OCI-LY7 (cell line): Measurements from ENCODE around the gene SEMA4D. TPM values are rescaled to one million over a fixed set of nuclear protein-coding genes. Genes with fewer than 3 reads are reported as not detected.
"Not testable (repeated sequence)": the region's sequence is repeated elsewhere in the genome, so short reads cannot be mapped to it uniquely, and the experiment has no call there.

Experiments
- BruUV-seq: library from RNA; stranded (reverse); fragments of 400-500 nt; replicated peaks from 2 replicates; lab custom pipeline; 2021; lab: Mats Ljungman, UMichigan
- CTCF ChIA-PET: fragments of 300-600 bp; sonication (Branson Sonifier 250); formaldehyde crosslinking; loops from one replicate; lab custom pipeline; 2022; ENCODE audit warnings: antibody characterized with exemption; ENCODE audit not compliant: unreplicated experiment; lab: Charles Lee
- POLR2A ChIA-PET: fragments of 300-600 bp; sonication (Branson Sonifier 250); formaldehyde crosslinking; loops from one replicate; lab custom pipeline; 2022; ENCODE audit warnings: antibody characterized with exemption; lab: Charles Lee
- DNase-seq: peaks from one replicate; pipeline ENCODE4 v3.0.0-alpha.2; 2015; ENCODE audit warnings: low spot score
- H2AFZ ChIP-seq: fragments of 200-600 bp; sonication (generic), shearing (Covaris generic); 2 replicates; pipeline ENCODE4 v1.6.1; 2014; ENCODE audit warnings: mild to moderate bottlenecking, antibody characterized with exemption, low read length, moderate library complexity
- H3K27ac ChIP-seq: fragments of 200-600 bp; sonication (generic); 2 replicates; pipeline ENCODE4 v1.5.1; 2014; ENCODE audit warnings: mixed run types, low read depth, mild to moderate bottlenecking, moderate library complexity, low read length, inconsistent platforms; ENCODE audit not compliant: poor library complexity, severe bottlenecking
- H3K36me3 ChIP-seq: fragments of 200-600 bp; sonication (generic); 2 replicates; pipeline ENCODE4 v1.6.1; 2014; ENCODE audit warnings: mild to moderate bottlenecking, antibody characterized with exemption, low read length, moderate library complexity, mixed read lengths; ENCODE audit not compliant: insufficient read depth
- H3K4me1 ChIP-seq: fragments of 200-600 bp; sonication (generic); 2 replicates; pipeline ENCODE4 v1.5.1; 2014; ENCODE audit warnings: mild to moderate bottlenecking, low read length; ENCODE audit not compliant: insufficient read depth, poor library complexity, severe bottlenecking
- H3K4me2 ChIP-seq: fragments of 200-600 bp; sonication (generic); 2 replicates; pipeline ENCODE4 v1.6.1; 2014; ENCODE audit warnings: mild to moderate bottlenecking, low read length
- H3K4me3 ChIP-seq: fragments of 200-600 bp; sonication (generic); 2 replicates; pipeline ENCODE4 v1.5.1; 2014; ENCODE audit warnings: mild to moderate bottlenecking, low read depth, low read length; ENCODE audit not compliant: poor library complexity, severe bottlenecking
- H3K79me2 ChIP-seq: fragments of 200-600 bp; sonication (generic); 2 replicates; pipeline ENCODE4 v1.6.1; 2016; ENCODE audit warnings: low read depth, mild to moderate bottlenecking, low read length, moderate library complexity, mixed read lengths; ENCODE audit not compliant: insufficient read depth
- H3K9me2 ChIP-seq: fragments of 200-600 bp; sonication (generic); 2 replicates; pipeline ENCODE4 v1.6.1; 2016; ENCODE audit warnings: mild to moderate bottlenecking, low read length, mixed read lengths; ENCODE audit not compliant: insufficient read depth
- H3K9me3 ChIP-seq: fragments of 200-600 bp; sonication (generic); 2 replicates; pipeline ENCODE4 v1.6.1; 2014; ENCODE audit warnings: mild to moderate bottlenecking, mixed run types, low read length, mixed read lengths
- H4K20me1 ChIP-seq: fragments of 200-600 bp; sonication (generic); 2 replicates; pipeline ENCODE4 v1.6.1; 2014; ENCODE audit warnings: mild to moderate bottlenecking, antibody characterized with exemption, low read length, moderate library complexity, mixed read lengths; ENCODE audit not compliant: insufficient read depth
- EZH2phosphoT487 ChIP-seq: fragments of 200-600 bp; sonication (generic); IDR thresholded peaks from 2 replicates; pipeline ENCODE4 v1.6.1; 2018; ENCODE audit warnings: low read depth, borderline replicate concordance, mild to moderate bottlenecking, mixed run types, antibody characterized with exemption, low read length, moderate library complexity, mixed read lengths
- intact Hi-C: fragments of 100-400 bp; cut with micrococcal nuclease; formaldehyde crosslinking; loops from one replicate; pipeline ENCODE4 v1.10.0; 2022; ENCODE audit not compliant: unreplicated experiment
- total RNA-seq, 2 experiments: library from RNA; depleted of rRNA in 1 of 2; stranded (reverse); fragments of >200 nt in 1 of 2; shearing (Covaris generic) in 1 of 2; gene quantifications; 2 replicates each; pipeline ENCODE4 v1.2.3, GENCODE V29; 2014 to 2022
- TF ChIP-seq, protein P1 (sequence below): fragments of 200-600 bp; sonication (generic); conservative IDR thresholded peaks from 2 replicates; pipeline ENCODE4 v1.5.1; 2014; ENCODE audit warnings: mild to moderate bottlenecking, antibody characterized with exemption, low read length, moderate library complexity, mixed read lengths

The SEMA4D gene
- total RNA-seq, 2 experiments from 2014 or later: 28.5 to 60.5 TPM

DNA sequence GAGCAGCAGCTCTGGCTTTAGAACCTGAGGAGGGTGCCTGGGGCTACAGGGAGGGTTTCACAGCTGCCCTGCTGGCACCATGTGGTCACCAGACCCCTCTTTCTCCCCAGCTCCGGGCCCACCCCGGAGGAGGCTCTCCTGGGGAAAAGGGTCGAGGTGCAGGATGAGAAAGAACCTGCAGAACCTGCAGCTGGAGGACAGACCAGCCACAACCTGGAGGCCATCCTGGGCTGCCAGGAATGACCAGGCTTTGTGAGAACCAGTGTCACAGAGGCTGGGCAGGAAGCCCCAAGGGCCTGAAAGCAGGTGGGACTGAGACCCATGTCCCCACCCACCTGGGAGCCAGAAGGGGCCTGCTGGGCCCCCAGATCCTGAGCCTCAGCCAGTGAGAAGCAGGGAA is 23.0 kb downstream of the SEMA4D start:
- H3K36me3 ChIP-seq: peaks cover 7% of the 10 kb centered on the region
- no peak for TF ChIP-seq EZH2phosphoT487
- TF ChIP-seq, protein P1, sequence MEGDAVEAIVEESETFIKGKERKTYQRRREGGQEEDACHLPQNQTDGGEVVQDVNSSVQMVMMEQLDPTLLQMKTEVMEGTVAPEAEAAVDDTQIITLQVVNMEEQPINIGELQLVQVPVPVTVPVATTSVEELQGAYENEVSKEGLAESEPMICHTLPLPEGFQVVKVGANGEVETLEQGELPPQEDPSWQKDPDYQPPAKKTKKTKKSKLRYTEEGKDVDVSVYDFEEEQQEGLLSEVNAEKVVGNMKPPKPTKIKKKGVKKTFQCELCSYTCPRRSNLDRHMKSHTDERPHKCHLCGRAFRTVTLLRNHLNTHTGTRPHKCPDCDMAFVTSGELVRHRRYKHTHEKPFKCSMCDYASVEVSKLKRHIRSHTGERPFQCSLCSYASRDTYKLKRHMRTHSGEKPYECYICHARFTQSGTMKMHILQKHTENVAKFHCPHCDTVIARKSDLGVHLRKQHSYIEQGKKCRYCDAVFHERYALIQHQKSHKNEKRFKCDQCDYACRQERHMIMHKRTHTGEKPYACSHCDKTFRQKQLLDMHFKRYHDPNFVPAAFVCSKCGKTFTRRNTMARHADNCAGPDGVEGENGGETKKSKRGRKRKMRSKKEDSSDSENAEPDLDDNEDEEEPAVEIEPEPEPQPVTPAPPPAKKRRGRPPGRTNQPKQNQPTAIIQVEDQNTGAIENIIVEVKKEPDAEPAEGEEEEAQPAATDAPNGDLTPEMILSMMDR: no peak
- H2AFZ ChIP-seq: no peak overlapping the region
- H3K4me3 ChIP-seq: no peak overlapping the region
- H3K9me3 ChIP-seq: no peaks in the 10 kb centered on the region
- DNase-seq: no peak
- no peak overlapping the region for H3K4me2 ChIP-seq
- no peaks in the 10 kb centered on the region for H3K9me2 ChIP-seq
- peaks cover 11% of the 10 kb centered on the region for H3K4me1 ChIP-seq
- no TSS peak for BruUV-seq
- ChIA-PET CTCF (no interaction called here), POLR2A (interaction anchor here (0.8 to 0.9 kb wide), 2 partner anchors 25 to 27 kb away, joined by 3 read pairs; no protein-coding TSS in a partner anchor)
- intact Hi-C loops: no loop called here
- no peaks in the 10 kb centered on the region for H3K79me2 ChIP-seq
- H3K27ac ChIP-seq: no peak overlapping the region
- H4K20me1 ChIP-seq: no peaks in the 10 kb centered on the region

DNA sequence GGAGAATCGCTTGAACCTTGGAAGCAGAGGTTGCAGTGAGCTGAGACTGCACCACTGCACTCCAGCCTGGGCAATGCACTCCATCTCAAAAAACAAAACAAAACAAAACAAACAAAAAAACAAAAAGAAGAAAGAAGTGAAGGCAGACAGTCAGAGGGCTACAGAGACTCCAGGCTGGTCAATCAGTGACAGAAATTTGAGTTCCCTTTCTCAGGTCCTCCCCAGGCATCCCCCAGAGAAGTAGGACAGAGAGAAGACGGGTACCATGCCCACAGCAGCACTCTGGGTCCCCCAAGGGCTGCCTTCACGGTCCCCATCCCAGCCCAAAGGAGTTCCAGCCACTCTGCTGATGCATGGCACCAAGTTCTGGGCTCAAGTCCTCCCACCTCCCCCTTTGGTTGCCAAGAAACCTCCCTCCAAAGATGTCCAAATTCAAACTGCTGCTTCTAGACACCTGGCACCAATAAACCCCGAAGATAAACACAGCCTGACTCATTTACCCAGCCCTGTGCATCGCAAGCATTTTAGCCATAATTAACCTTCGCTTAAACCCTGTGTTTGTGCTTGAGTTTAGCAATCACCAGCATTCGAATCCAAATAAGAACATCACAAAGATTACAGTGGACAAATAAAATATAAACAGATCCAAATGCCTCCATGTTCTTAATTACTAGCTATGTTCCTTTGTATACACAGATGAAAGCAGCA is 24.0 kb downstream of the SEMA4D start:
- peaks cover 3% of the 10 kb centered on the region for H3K36me3 ChIP-seq
- no peaks in the 10 kb centered on the region for H3K9me2 ChIP-seq
- H4K20me1 ChIP-seq: no peaks in the 10 kb centered on the region
- intact Hi-C loops: no loop called here
- ChIA-PET POLR2A (interaction anchor here (0.7 to 0.8 kb wide), 3 partner anchors 18 to 598 kb away, joined by 3 read pairs; no protein-coding TSS in a partner anchor), CTCF (no interaction called here)
- DNase-seq: no peak
- H3K4me1 ChIP-seq: peaks cover 19% of the 10 kb centered on the region
- TF ChIP-seq, protein P1: no peak
- no peak for TF ChIP-seq EZH2phosphoT487
- no peak overlapping the region for H3K4me3 ChIP-seq
- BruUV-seq: no TSS peak
- H3K27ac ChIP-seq: no peak overlapping the region
- H3K79me2 ChIP-seq: no peaks in the 10 kb centered on the region
- no peak overlapping the region for H3K4me2 ChIP-seq
- no peaks in the 10 kb centered on the region for H3K9me3 ChIP-seq
- H2AFZ ChIP-seq: no peak overlapping the region

GRCh38 chr9:89471796-89472320 is 26.1 kb downstream of the SEMA4D start:
- CTCF ChIA-PET, DNase-seq: not testable (repeated sequence)
- peaks cover 40% of the 10 kb centered on the region for H3K4me1 ChIP-seq

More at GRCh38 chr9:89471796-89472320, 26.1 kb downstream of the SEMA4D start:
- POLR2A ChIA-PET, H3K27ac ChIP-seq, H3K4me2 ChIP-seq, H3K79me2 ChIP-seq, intact Hi-C loops, H3K9me2 ChIP-seq, H3K9me3 ChIP-seq, BruUV-seq, H4K20me1 ChIP-seq, H3K36me3 ChIP-seq, H2AFZ ChIP-seq, H3K4me3 ChIP-seq: not testable (repeated sequence)
